ENCODE results near the gene CKS1B. TPM values are rescaled to one million over a fixed set of nuclear protein-coding genes. Genes with fewer than 3 reads are reported as not detected.

The CKS1B gene
- polyA plus RNA-seq, 1 donor from 2014 or later: 29.0 TPM

DNA sequence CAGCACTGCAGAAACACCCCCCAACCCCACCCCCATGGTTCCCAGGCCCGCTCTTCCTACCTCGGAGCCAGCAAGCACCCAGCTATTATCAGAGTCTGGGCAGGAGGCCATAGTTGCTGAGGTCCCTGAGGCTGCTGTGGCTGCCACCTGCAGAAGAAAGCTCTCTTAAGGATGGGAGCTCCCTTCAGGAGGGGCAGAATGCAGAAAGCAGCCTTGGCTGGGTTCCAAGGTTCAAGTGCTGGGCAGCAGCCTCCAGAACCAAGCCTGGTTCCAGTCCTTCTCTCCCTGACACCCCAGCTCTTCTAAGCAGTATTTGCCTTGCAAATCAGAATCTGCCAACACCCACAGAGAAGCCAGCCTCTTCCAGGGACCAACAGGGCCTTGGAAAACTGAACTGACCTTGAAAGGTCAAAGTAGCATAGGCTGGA lies 20.9 kb upstream of the CKS1B start:
- Histone ChIP-seq H3K27ac (ENCODE audit: low read length) (no peak overlapping the region), H4K20me1 (ENCODE audit: insufficient read depth) (no peaks in the 10 kb centered on the region), H3K9me2 (ENCODE audit: insufficient read depth, low read length) (no peaks in the 10 kb centered on the region), H3K9ac (ENCODE audit: low read length) (no peak overlapping the region), H2AFZ (ENCODE audit: low read depth, low read length) (no peak overlapping the region), H3K36me3 (ENCODE audit: insufficient read depth, low read length) (no peaks in the 10 kb centered on the region), H3K4me3 (ENCODE audit: low read length) (no peak overlapping the region), H3F3A (ENCODE audit: insufficient read depth, low read length, poor library complexity, severe bottlenecking) (peaks cover 8% of the 10 kb centered on the region), H3K27me3 (ENCODE audit: insufficient read depth, low read depth, low read length) (no peaks in the 10 kb centered on the region), H3K9me3 (ENCODE audit: low read length) (no peaks in the 10 kb centered on the region), H3K4me2 (ENCODE audit: low read length) (no peak overlapping the region), H3K79me2 (replicated peaks; ENCODE audit: insufficient read depth, low read length) (peaks cover 13% of the 10 kb centered on the region)
- TF ChIP-seq POLR2AphosphoS5 (IDR thresholded peaks at IDR 0.05) (no peak), CTCF (IDR thresholded peaks at IDR 0.05; ENCODE audit: poor library complexity, severe bottlenecking) (no peak), EZH2 (IDR thresholded peaks at IDR 0.05; ENCODE audit: borderline replicate concordance, insufficient read depth, low read length, poor library complexity, severe bottlenecking) (no peak), MXI1 (conservative IDR thresholded peaks at IDR 0.05; ENCODE audit: poor library complexity, severe bottlenecking) (no peak), RAD21 (conservative IDR thresholded peaks at IDR 0.05) (no peak), TAF1 (IDR thresholded peaks at IDR 0.05; ENCODE audit: low read depth) (no peak), EP300 (conservative IDR thresholded peaks at IDR 0.05; ENCODE audit: poor library complexity, severe bottlenecking) (no peak), SMC3 (conservative IDR thresholded peaks at IDR 0.05; ENCODE audit: poor library complexity) (no peak)
- TF ChIP-seq, protein P1, sequence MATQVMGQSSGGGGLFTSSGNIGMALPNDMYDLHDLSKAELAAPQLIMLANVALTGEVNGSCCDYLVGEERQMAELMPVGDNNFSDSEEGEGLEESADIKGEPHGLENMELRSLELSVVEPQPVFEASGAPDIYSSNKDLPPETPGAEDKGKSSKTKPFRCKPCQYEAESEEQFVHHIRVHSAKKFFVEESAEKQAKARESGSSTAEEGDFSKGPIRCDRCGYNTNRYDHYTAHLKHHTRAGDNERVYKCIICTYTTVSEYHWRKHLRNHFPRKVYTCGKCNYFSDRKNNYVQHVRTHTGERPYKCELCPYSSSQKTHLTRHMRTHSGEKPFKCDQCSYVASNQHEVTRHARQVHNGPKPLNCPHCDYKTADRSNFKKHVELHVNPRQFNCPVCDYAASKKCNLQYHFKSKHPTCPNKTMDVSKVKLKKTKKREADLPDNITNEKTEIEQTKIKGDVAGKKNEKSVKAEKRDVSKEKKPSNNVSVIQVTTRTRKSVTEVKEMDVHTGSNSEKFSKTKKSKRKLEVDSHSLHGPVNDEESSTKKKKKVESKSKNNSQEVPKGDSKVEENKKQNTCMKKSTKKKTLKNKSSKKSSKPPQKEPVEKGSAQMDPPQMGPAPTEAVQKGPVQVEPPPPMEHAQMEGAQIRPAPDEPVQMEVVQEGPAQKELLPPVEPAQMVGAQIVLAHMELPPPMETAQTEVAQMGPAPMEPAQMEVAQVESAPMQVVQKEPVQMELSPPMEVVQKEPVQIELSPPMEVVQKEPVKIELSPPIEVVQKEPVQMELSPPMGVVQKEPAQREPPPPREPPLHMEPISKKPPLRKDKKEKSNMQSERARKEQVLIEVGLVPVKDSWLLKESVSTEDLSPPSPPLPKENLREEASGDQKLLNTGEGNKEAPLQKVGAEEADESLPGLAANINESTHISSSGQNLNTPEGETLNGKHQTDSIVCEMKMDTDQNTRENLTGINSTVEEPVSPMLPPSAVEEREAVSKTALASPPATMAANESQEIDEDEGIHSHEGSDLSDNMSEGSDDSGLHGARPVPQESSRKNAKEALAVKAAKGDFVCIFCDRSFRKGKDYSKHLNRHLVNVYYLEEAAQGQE (IDR thresholded peaks at IDR 0.05; ENCODE audit: borderline replicate concordance): no peak

DNA sequence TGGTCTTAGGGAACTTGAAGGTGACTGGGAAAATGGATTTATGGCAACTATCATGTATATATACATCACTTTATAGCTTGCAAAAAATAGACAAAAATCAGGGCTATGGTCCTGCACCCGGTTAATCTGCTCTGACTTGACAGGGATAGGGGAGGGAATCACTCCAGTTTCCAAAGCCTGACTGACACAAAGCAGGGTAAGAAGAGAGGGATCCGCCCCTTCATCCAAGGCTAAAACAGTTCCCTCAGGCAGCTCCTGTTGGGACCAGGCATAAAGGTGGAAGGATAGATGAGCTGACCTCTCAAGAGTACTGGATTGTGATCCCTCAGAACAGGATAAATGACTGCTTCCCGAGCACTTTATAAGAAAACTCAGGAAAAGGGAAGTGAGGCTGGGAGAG lies 19.9 kb upstream of the CKS1B start:
- no peaks in the 10 kb centered on the region for H3K9me3 ChIP-seq (ENCODE audit: low read length)
- H3K36me3 ChIP-seq (ENCODE audit: insufficient read depth, low read length): no peaks in the 10 kb centered on the region
- peak overlapping the region; percentile 64 for H3K9ac ChIP-seq (ENCODE audit: low read length)
- peaks cover 8% of the 10 kb centered on the region for H3F3A ChIP-seq (ENCODE audit: insufficient read depth, low read length, poor library complexity, severe bottlenecking)
- peak overlapping the region; percentile 93 for H3K4me2 ChIP-seq (ENCODE audit: low read length)
- H3K27ac ChIP-seq (ENCODE audit: low read length): peak overlapping the region; percentile 84
- TF ChIP-seq MXI1 (conservative IDR thresholded peaks at IDR 0.05; ENCODE audit: poor library complexity, severe bottlenecking) (no peak), SMC3 (conservative IDR thresholded peaks at IDR 0.05; ENCODE audit: poor library complexity) (no peak), EZH2 (IDR thresholded peaks at IDR 0.05; ENCODE audit: borderline replicate concordance, insufficient read depth, low read length, poor library complexity, severe bottlenecking) (no peak), TAF1 (IDR thresholded peaks at IDR 0.05; ENCODE audit: low read depth) (no peak), POLR2AphosphoS5 (IDR thresholded peaks at IDR 0.05) (no peak), CTCF (IDR thresholded peaks at IDR 0.05; ENCODE audit: poor library complexity, severe bottlenecking) (no peak), EP300 (conservative IDR thresholded peaks at IDR 0.05; ENCODE audit: poor library complexity, severe bottlenecking) (no peak), RAD21 (conservative IDR thresholded peaks at IDR 0.05) (no peak)
- TF ChIP-seq, protein P1 (IDR thresholded peaks at IDR 0.05; ENCODE audit: borderline replicate concordance): no peak
- H2AFZ ChIP-seq (ENCODE audit: low read depth, low read length): no peak overlapping the region
- no peaks in the 10 kb centered on the region for H3K27me3 ChIP-seq (ENCODE audit: insufficient read depth, low read depth, low read length)
- H3K79me2 ChIP-seq (replicated peaks; ENCODE audit: insufficient read depth, low read length): peaks cover 13% of the 10 kb centered on the region
- peak overlapping the region; percentile 67 for H3K4me3 ChIP-seq (ENCODE audit: low read length)
- H3K9me2 ChIP-seq (ENCODE audit: insufficient read depth, low read length): no peaks in the 10 kb centered on the region
- no peaks in the 10 kb centered on the region for H4K20me1 ChIP-seq (ENCODE audit: insufficient read depth)
